Activated naive CD4-positive, alpha-beta T cell (primary cell): ENCODE data around the gene CNIH1.
"Not testable (repeated sequence)": the region's sequence is repeated elsewhere in the genome, so short reads cannot be mapped to it uniquely, and the experiment has no call there.

Experiments
- DNase-seq, 4 experiments: peaks; one replicate each; lab custom pipeline; 2025; lab: John Stamatoyannopoulos, UW

The CNIH1 gene

GRCh38 chr14:54427871-54428270 lies 13.3 kb downstream of the CNIH1 start:
- no peak for DNase-seq

DNA sequence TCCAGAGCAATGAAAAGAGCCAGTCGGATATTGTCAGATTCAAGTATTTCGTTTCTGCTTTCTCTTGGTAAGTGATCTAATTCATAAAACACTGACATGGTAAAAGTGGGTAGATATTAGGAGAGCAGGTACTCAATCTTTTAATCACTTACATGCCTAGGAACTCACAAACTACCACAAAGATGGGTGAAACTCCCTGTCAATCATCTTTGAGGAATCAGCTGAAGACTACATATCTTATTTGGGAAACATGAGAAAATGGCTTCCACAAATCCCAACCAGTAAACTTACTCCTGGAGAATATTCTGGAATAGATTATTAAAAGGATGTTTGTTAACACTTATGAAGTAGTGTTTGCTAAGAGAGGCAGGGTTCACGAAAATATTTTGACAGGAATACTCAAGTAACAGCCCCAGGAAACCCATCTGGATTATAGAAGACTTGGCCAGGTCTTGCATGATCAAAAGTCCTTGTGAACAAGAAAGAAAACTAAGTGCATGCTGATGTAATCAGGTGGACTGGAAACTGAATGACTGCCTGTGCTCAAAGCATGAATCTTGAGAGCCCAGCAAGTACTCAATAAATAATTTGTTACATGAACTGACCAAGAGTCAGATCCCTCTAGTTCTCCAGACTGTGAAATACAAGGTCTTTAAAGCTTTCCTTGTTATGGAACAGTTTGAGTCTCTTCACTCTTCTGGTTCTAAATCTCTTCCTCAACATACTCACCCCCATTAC lies 15.5 kb downstream of the CNIH1 start:
- DNase-seq = no peak

DNA sequence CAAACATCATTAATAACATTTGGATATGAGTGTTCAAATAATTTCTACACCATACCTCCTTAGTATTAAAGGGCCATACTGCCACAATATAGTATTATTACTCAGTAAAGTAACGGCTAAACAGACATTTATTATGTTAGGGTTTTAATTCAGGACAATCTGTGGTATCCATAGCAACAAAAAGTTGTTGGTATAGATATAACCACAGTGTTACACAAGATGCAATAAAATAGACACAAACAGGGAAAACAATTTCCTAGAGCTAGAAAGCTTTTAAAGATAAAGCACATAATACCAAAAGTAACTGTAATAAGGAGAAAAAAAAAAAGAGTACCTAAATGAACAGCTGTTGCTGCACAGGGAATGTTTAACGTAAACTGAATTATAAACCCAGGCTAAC lies 16.1 kb downstream of the CNIH1 start:
- no peak for DNase-seq

DNA sequence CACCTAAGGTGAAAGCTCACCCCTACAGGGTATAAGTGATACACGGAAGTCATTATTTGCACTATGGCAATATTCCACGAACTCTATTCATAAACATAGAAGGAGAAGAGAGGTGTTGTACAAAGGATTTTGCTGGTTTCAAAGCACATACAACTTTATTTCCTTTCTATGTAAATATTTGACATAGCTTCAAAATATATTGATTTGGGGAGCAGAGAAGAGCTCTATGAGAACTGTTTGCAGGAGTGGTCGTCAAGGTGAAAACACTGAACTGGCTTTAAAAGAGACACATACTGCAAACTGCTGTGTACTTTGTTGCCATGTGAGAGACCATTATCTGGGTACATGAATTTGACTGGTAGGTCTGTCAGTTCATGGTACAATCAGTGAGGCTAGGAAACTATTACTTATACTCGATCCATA lies 16.7 kb downstream of the CNIH1 start:
- no peak for DNase-seq

DNA sequence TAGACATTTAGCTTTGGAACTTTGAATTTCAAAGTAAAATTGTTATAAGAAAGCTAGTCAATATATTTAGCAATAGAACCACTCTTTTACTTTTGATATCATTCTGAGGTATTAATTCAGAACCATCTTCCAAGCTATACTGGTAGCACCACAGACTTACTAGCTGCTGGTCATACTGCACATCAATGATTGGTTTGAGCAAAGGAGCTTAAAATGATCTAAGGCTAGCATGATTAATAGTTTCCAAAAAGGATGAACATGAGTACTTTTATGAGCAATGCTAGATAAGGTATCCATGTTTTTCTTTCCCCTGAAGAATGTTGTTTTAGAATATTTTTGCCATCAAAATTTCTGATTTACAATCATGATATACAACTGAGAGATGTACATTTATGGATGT lies 17.2 kb downstream of the CNIH1 start:
- DNase-seq = no peak

DNA sequence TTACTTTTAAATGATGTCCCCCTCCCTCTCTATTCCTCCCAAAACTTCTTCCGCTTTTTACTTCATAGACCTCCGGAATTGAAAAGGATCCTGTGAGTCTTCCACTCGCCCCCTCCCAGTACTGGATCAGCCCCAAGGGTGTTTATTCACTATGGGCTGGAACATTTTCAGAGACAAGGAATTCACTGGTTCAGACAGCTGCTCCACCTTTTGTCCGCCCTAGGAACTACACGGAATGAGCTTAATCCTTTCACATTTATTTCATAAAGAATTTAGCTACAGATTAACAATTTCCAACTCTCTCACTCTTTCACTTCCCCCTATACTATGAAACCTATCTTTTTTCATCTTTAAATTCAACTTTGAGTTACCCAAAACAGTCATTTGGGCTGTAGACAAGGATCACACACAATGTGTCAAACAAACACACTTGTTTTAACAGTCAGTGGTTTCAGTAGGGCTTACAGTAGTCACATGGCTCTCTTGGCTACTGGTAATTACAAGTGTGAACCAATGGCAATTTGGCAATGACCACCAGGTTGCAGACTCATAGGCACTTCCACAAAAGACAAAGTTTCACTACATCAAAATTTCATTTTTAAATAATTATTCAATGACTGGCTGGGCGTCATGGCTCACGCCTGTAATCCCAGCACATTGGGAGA lies 20.6 kb downstream of the CNIH1 start:
- DNase-seq = no peak

DNA sequence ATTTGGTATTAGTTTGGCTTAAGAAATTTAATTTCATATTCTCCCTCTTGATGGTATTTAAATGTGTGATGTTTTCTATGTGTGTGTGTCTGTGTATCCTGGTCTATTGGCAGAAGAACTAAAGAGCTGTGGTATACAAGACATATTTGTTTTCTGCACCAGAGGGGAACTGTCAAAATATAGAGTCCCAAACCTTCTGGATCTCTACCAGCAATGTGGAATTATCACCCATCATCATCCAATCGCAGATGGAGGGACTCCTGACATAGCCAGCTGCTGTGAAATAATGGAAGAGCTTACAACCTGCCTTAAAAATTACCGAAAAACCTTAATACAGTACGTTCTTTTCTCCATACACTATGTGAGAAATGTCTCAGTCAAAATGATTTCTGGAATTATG lies 29.8 kb downstream of the CNIH1 start:
- no peak for DNase-seq

DNA sequence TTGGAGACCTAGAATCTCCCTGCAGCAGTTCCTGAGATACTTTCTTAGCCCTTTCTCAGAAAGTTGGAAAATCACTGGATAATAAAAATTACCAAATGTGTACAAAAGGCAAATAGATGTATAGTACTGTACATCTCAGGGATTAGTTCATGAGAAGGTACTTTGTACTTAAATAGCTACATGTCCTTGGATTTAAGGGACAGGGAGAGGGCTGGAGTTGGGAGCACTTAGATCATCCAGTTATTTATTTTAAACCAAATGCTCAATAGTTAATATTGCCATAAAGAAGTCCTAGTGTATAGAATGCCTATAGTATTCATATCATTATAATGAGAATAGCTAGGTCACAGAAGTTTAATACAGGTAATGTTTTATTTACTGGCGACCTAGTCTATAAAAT lies 31.0 kb downstream of the CNIH1 start:
- no peak for DNase-seq

DNA sequence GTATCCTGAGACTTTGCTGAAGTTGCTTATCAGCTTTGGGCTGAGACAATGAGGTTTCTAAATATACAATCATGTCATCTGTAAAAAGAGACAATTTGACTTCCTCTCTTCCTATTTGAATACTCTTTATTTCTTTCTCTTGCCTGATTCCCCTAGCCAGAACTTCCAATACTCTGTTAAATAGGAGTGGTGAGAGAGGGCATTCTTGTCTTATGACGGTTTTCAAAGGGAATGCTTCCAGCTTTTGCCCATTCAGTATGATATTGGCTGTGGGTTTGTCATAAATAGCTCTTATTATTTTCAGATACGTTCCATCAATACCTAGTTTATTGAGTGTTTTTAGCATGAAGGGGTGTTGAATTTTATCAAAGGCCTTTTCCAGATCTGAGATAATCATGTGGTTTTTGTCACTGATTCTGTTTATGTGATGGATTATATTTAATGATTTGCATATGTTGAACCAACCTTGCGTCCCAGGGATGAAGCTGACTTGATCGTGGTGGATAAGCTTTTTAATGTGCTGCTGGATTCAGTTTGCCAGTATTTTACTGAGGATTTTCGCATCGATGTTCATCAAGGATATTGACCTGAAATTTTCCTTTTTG lies 37.7 kb downstream of the CNIH1 start:
- DNase-seq = not testable (repeated sequence)

DNA sequence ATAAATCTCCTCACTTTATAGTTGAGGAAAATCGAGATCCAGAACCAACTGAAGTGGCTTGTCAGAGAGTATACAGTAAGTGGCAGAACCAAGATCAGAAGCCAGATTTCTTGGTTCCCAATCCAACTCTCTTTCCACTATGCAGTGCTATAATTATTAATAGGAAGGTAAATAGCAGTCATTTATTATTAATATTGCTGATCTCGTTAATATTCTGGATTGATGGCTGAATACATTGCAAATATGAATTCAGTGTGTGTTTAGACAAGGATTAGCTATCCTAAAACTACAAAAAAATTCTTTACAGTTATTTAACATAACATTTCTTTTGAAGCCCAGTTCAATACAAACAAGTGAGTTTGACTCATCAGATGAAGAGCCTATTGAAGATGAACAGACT lies 41.6 kb downstream of the CNIH1 start:
- DNase-seq = no peak

- DNase-seq = peak; percentile 84 to 96 (median 90)
Observed at GRCh38 chr14:54396493-54397335, 44.5 kb downstream of the CNIH1 start, which contains the start of gene CDKN3. Gene CDKN3, plus strand, starts transcription at chr14:54397007. Its CDS starts 62 bp downstream, at chr14:54397069.

DNA sequence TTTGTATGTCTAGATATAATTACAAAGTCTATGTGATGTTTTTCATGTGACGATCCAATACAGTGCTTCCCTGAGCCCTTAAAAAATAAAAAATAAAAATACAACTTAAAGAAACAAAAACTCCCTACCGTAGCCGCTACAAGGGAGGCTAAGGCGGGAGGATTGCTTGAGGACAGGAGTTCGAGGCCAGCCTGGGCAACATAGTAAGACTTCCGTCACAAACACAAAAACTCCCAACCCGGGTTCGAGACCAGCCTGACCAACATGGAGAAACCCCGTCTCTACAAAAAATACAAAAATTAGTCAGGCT lies 45.0 kb downstream of the CNIH1 start:
- no peak for DNase-seq

DNA sequence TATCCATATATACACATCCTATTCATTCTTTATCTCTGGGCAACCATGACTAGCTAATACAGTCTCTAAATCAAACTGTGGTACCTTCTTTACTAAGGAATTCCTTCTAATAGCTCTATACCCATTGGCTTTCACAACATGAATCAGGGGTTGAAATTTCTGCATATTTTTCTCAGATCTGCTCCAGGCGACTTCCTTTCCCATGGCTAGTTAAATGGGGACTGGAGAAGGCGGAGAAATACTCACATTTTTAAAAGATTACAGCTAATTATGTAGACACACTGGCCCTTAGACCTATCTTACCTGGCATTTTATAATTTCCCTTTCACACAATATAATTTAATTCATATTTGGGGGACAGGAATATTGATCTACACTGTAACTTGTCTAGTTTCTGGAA lies 45.5 kb downstream of the CNIH1 start:
- no peak for DNase-seq

GRCh38 chr14:54395284-54395683 lies 45.9 kb downstream of the CNIH1 start:
- DNase-seq = no peak

DNA sequence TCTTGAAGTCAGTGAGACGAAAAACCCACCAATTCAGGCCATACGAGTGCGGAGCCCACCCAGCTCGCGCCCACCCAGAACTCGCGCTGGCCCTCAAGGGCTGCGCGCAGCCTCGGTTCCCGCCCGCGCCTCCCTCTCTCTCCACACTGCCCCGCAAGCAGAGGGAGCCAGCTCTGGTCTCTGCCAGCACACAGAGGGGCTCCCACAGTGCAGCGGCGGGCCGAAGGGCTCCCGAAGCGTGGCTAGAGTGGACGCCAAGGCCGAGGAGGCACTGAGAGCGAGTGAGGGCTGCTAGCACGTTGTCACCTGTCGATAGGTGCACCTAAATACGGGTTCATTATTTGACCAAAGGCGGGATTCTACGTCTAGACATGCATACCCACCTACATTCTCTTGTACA lies 46.6 kb downstream of the CNIH1 start:
- no peak for DNase-seq

DNA sequence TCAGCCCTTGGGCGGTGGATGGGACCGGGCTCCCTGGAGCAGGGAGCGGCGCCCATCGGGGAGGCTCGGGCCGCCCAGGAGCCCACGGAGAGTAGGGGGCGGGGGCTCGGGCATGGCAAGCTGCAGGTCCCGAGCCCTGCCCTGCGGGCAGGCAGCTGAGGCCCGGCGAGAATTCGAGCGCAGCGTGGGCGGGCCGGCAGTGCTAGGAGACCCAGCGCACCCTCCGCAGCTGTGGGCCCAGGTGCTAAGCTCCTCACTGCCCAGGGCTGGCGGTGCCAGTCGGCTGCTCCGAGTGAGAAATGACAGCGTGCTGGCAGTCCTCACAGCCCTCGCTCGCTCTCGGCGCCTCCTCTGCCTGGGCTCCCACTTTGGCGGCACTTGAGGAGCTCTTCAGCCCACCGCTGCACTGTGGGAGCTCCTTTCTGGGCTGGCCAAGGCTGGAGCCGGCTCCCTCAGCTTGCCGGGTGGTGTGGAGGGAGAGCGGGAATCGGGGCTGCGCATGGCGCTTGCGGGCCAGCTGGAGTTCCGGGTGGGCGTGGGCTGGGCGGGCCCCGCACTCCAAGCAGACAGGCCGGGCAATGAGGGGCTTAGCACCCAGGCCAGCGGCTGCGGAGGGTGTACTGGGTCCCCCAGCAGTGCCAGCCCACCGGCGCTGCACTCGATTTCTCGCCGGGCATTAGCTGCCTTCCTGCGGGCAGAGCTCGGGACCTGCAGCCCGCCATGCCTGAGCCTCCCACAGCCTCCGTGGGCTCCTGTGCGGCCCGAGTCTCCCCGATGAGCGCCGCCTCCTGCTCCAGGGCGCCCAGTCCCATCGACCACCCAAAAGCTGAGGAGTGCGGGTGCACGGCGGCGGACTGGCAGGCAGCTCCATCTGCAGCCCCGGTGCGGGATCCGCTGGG lies 47.9 kb downstream of the CNIH1 start:
- DNase-seq = not testable (repeated sequence)

DNA sequence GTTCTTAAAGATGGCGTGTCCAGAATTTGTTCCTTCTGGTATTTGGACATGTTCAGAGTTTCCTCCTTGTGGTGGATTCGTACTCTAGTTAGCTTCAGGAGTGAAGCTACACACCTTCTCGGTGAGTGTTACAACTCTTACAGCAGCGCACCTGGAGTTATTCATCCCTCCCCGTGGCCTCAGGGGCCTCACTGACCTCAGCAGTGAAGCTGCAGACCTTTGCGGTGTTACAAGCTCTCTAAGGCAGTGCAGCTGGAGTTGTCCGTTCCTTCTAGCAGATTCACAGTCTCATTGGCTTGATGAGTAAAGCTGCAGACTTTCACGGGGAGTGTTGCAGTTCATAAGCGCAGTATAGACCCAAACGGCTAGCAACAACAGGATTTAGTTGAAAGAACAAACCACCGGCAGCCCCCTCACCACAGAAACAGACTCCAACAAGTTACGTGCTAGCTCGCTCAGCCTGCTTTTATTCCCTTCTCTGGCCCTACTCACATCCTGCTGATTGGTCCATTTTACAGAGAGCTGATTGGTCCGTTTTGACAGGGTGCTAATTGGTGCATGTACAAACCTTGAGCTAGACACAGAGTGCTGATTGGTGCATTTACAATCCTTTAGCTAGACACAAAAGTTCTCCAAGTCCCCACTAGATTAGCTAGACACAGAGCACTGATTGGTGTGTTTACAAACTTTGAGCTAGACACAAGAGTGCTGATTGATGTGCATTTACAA lies 48.9 kb downstream of the CNIH1 start:
- DNase-seq = no peak

DNA sequence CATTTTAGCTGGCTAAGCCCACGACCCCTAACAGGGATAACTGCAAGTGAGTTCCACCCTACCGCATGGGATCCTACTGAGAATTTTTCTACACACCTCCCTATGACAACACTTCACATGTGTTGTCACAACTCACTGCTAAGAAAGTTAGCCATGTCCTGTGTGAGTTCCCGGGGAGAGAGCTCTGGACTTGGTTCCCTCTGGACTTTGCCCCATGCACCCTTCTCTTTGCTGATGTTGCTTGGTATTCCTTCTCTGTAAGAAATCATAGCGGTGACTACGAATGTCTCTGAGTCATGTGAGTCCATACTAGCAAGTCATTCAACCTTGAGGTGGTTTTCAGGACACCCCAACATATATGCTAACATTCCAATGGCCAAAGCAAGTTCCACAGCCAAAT lies 53.8 kb downstream of the CNIH1 start:
- no peak for DNase-seq

- DNase-seq = no peak
Observed at GRCh38 chr14:54385556-54385955, 55.6 kb downstream of the CNIH1 start.

- no peak for DNase-seq
Observed at GRCh38 chr14:54383835-54384234, 57.3 kb downstream of the CNIH1 start.

- no peak for DNase-seq
Observed at GRCh38 chr14:54381821-54382220, 59.4 kb downstream of the CNIH1 start.
